Measurements from ENCODE around the gene STAT4. TPM values are rescaled to one million over a fixed set of nuclear protein-coding genes. Genes with fewer than 3 reads are reported as not detected.

STAT4 gene
- total RNA-seq, 1 donor from 2014 or later: 0.46 TPM

- no peak overlapping the region for H3K4me3 ChIP-seq (ENCODE audit: low read depth, low read length)
- DNase-seq (ENCODE audit: low read depth): no peak
- H3K36me3 ChIP-seq (ENCODE audit: control insufficient read depth, insufficient read depth, low read length): no peaks in the 10 kb centered on the region
- TF ChIP-seq CTCF (IDR thresholded peaks at IDR 0.05; ENCODE audit: insufficient read depth, low read length, poor library complexity, severe bottlenecking): no peak
- no peaks in the 10 kb centered on the region for H3K27me3 ChIP-seq (ENCODE audit: control insufficient read depth, insufficient read depth, low read length)
These were observed 38.3 kb downstream of the STAT4 start for GRCh38 chr2:191112448-191112901.

GRCh38 chr2:191109888-191110287, 40.9 kb downstream of the STAT4 start:
- no peak for TF ChIP-seq CTCF (IDR thresholded peaks at IDR 0.05; ENCODE audit: insufficient read depth, low read length, poor library complexity, severe bottlenecking)
- no peaks in the 10 kb centered on the region for H3K36me3 ChIP-seq (ENCODE audit: control insufficient read depth, insufficient read depth, low read length)
- H3K4me3 ChIP-seq (ENCODE audit: low read depth, low read length): no peak overlapping the region
- no peaks in the 10 kb centered on the region for H3K27me3 ChIP-seq (ENCODE audit: control insufficient read depth, insufficient read depth, low read length)
- DNase-seq (ENCODE audit: low read depth): no peak

- Histone ChIP-seq H3K4me3 (ENCODE audit: low read depth, low read length) (no peak overlapping the region), H3K36me3 (ENCODE audit: control insufficient read depth, insufficient read depth, low read length) (no peaks in the 10 kb centered on the region)
These were observed 42.5 kb downstream of the STAT4 start for GRCh38 chr2:191108331-191108730.

GRCh38 chr2:191105082-191105481, 45.7 kb downstream of the STAT4 start:
- H3K4me3 ChIP-seq (ENCODE audit: low read depth, low read length): no peak overlapping the region
- DNase-seq (ENCODE audit: low read depth): no peak
- TF ChIP-seq CTCF (IDR thresholded peaks at IDR 0.05; ENCODE audit: insufficient read depth, low read length, poor library complexity, severe bottlenecking): no peak
- no peaks in the 10 kb centered on the region for H3K27me3 ChIP-seq (ENCODE audit: control insufficient read depth, insufficient read depth, low read length)
- H3K36me3 ChIP-seq (ENCODE audit: control insufficient read depth, insufficient read depth, low read length): no peaks in the 10 kb centered on the region

More at GRCh38 chr2:191108331-191108730, 42.5 kb downstream of the STAT4 start:
- no peak for DNase-seq (ENCODE audit: low read depth)
- no peak for TF ChIP-seq CTCF (IDR thresholded peaks at IDR 0.05; ENCODE audit: insufficient read depth, low read length, poor library complexity, severe bottlenecking)
- no peaks in the 10 kb centered on the region for H3K27me3 ChIP-seq (ENCODE audit: control insufficient read depth, insufficient read depth, low read length)

GRCh38 chr2:191103774-191104173, 47.0 kb downstream of the STAT4 start:
- DNase-seq (ENCODE audit: low read depth): no peak
- TF ChIP-seq CTCF (IDR thresholded peaks at IDR 0.05; ENCODE audit: insufficient read depth, low read length, poor library complexity, severe bottlenecking): no peak
- Histone ChIP-seq H3K36me3 (ENCODE audit: control insufficient read depth, insufficient read depth, low read length) (no peaks in the 10 kb centered on the region), H3K4me3 (ENCODE audit: low read depth, low read length) (no peak overlapping the region), H3K27me3 (ENCODE audit: control insufficient read depth, insufficient read depth, low read length) (no peaks in the 10 kb centered on the region)

GRCh38 chr2:191100216-191100615, 50.6 kb downstream of the STAT4 start:
- Histone ChIP-seq H3K4me3 (ENCODE audit: low read depth, low read length) (no peak overlapping the region), H3K27me3 (ENCODE audit: control insufficient read depth, insufficient read depth, low read length) (no peaks in the 10 kb centered on the region), H3K36me3 (ENCODE audit: control insufficient read depth, insufficient read depth, low read length) (no peaks in the 10 kb centered on the region)
- TF ChIP-seq CTCF (IDR thresholded peaks at IDR 0.05; ENCODE audit: insufficient read depth, low read length, poor library complexity, severe bottlenecking): no peak
- DNase-seq (ENCODE audit: low read depth): no peak

Data from kidney epithelial cell (primary cell).